HG03565 (cell line): Measurements from ENCODE around the gene PIGU.
"Not testable (repeated sequence)": the region's sequence is repeated elsewhere in the genome, so short reads cannot be mapped to it uniquely, and the experiment has no call there.

Experiments
- ATAC-seq: cut with Tn5 transposase; IDR thresholded peaks from one replicate; pipeline ENCODE4 v1.9.1; 2021; ENCODE audit warnings: mild to moderate bottlenecking, moderate library complexity; ENCODE audit not compliant: unreplicated experiment

The PIGU gene

GRCh38 chr20:34516247-34517113 lies 160.4 kb downstream of the PIGU start, which contains the start of gene DYNLRB1:
DYNLRB1 (plus strand) TSS chr20:34516422; CDS start chr20:34516459, 37 bp downstream.
- peak; percentile 56 for ATAC-seq

DNA sequence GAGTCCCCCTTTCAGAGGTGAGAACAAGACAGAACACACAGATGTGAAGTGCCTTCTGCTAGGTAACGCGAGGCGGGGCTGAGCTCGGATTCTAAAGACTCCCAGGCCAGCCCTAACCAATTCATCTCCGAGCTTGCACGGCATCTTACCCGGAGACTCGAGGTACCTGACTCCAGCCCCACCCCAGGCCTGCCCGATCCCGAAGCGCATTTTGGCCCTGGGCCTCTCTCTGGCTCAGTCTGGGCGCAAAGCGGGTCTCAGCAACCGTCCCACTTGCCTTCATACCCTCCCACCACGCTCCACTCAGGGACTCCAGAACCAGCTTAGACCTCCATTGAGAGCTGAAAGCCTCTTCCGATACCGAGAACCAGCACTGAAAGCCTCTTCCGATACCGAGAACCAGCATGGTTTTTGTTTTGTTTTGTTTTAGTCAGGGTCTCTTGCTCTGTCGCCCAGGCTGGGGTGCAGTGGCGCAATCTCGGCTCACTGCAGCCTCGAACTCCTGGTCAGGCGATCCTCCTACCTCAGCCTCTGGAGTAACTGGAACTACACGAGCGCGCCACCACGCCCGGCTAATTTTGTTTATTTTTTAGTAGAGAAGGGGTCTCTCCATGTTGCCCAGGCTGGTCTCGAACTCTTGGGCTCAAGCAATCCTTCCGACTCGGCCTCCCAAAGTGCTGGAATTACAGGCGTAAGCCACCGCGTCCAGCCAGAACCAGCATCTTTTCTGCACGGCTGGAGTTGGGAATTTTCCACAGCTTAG lies 161.2 kb downstream of the PIGU start:
- ATAC-seq = peak; percentile 34

GRCh38 chr20:34514897-34515483 lies 161.9 kb downstream of the PIGU start:
- ATAC-seq = no peak

GRCh38 chr20:34514034-34514433 lies 162.9 kb downstream of the PIGU start:
- ATAC-seq = not testable (repeated sequence)

- no peak for ATAC-seq
Measured at GRCh38 chr20:34512955-34513419, 163.9 kb downstream of the PIGU start.

GRCh38 chr20:34512266-34512954 lies 164.5 kb downstream of the PIGU start:
- ATAC-seq = no peak

DNA sequence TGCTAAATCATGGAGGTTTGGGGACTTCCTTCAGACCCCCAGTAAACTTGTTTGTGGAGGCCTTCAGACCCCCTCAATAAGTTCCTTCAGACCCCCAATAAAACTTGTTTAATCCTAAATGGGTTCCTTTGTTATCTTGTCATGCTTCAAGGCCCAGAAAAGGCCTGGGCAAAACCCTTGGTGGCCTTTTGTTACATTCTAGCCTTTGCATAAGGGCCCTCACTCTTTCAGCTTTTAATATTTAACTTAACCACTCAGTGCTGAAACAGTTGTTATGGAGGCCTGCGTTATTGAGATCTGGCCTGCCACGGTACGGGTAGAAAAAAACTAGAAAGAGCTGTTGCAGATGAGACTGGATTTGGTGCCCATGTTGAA lies 165.0 kb downstream of the PIGU start:
- no peak for ATAC-seq

GRCh38 chr20:34510575-34510974 lies 166.3 kb downstream of the PIGU start:
- ATAC-seq = no peak
